ENCODE measurements around the gene PTPRR.
"Not testable (repeated sequence)": the region's sequence is repeated elsewhere in the genome, so short reads cannot be mapped to it uniquely, and the experiment has no call there.

Gene PTPRR

GRCh38 chr12:70747445-70748260 is 172.9 kb downstream of the PTPRR start:
- no peak for TF ChIP-seq CTCF (IDR thresholded peaks at IDR 0.05; ENCODE audit: low read length, missing control alignments)
- no peak overlapping the region for H3K4me3 ChIP-seq (replicated peaks; ENCODE audit: low read depth, low read length)
- no peak for DNase-seq (ENCODE audit: low read depth)

GRCh38 chr12:70745048-70745447 is 175.5 kb downstream of the PTPRR start:
- TF ChIP-seq CTCF (IDR thresholded peaks at IDR 0.05; ENCODE audit: low read length, missing control alignments) = no peak
- H3K4me3 ChIP-seq (replicated peaks; ENCODE audit: low read depth, low read length) = no peak overlapping the region
- DNase-seq (ENCODE audit: low read depth) = no peak

GRCh38 chr12:70744178-70744577 is 176.4 kb downstream of the PTPRR start:
- no peak overlapping the region for H3K4me3 ChIP-seq (replicated peaks; ENCODE audit: low read depth, low read length)
- no peak for TF ChIP-seq CTCF (IDR thresholded peaks at IDR 0.05; ENCODE audit: low read length, missing control alignments)
- DNase-seq (ENCODE audit: low read depth) = peak; percentile 17

- no peak overlapping the region for H3K4me3 ChIP-seq (replicated peaks; ENCODE audit: low read depth, low read length)
- DNase-seq (ENCODE audit: low read depth) = no peak
- TF ChIP-seq CTCF (IDR thresholded peaks at IDR 0.05; ENCODE audit: low read length, missing control alignments) = no peak
Measured at GRCh38 chr12:70741256-70741655, 179.3 kb downstream of the PTPRR start.

GRCh38 chr12:70739756-70740155 is 180.8 kb downstream of the PTPRR start:
- no peak for TF ChIP-seq CTCF (IDR thresholded peaks at IDR 0.05; ENCODE audit: low read length, missing control alignments)
- no peak for DNase-seq (ENCODE audit: low read depth)
- no peak overlapping the region for H3K4me3 ChIP-seq (replicated peaks; ENCODE audit: low read depth, low read length)

GRCh38 chr12:70736351-70737133 is 184.0 kb downstream of the PTPRR start:
- TF ChIP-seq CTCF (IDR thresholded peaks at IDR 0.05; ENCODE audit: low read length, missing control alignments) = no peak
- H3K4me3 ChIP-seq (replicated peaks; ENCODE audit: low read depth, low read length) = no peak overlapping the region
- DNase-seq (ENCODE audit: low read depth) = no peak

GRCh38 chr12:70735197-70735596 is 185.3 kb downstream of the PTPRR start:
- DNase-seq (ENCODE audit: low read depth); H3K4me3 ChIP-seq (replicated peaks; ENCODE audit: low read depth, low read length): not testable (repeated sequence)

Data from fibroblast of pulmonary artery (primary cell).